H1 (cell line): Measurements from ENCODE around the gene CAPZB. TPM values are rescaled to one million over a fixed set of nuclear protein-coding genes. Genes with fewer than 3 reads are reported as not detected.

Source experiments
- ATF2 ChIP-seq: IDR thresholded peaks from 2 replicates; pipeline ENCODE4 v1.6.1; 2012; ENCODE audit warnings: low read length, inconsistent platforms
- CBX8 ChIP-seq: fragments of 300-800, 300-1000 bp; sonication (generic); IDR thresholded peaks from 2 replicates; pipeline ENCODE4 v1.7.1; 2016; ENCODE audit warnings: low read depth, low read length, borderline replicate concordance
- EGR1 ChIP-seq: IDR thresholded peaks from 2 replicates; pipeline ENCODE4 v1.6.1; 2011; ENCODE audit warnings: low read depth, low read length, borderline replicate concordance
- KDM1A ChIP-seq: fragments of 200-600, 300-600 bp; sonication (generic); IDR thresholded peaks from 2 replicates; pipeline ENCODE4 v1.7.1; 2016; ENCODE audit warnings: mild to moderate bottlenecking, low read length, borderline replicate concordance
- KDM4A ChIP-seq: IDR thresholded peaks from one replicate; pipeline ENCODE4 v1.7.1; 2012; ENCODE audit warnings: low read depth, mild to moderate bottlenecking, moderate library complexity, low read length, inconsistent platforms; ENCODE audit not compliant: severe bottlenecking
- PHF8 ChIP-seq: fragments of 200-600 bp; sonication (generic); conservative IDR thresholded peaks from 2 replicates; pipeline ENCODE4 v1.7.1; 2012; ENCODE audit warnings: low read depth, mild to moderate bottlenecking, inconsistent platforms, low read length, moderate library complexity
- RAD21 ChIP-seq, 2 experiments: IDR thresholded peaks in 1 of 2; conservative IDR thresholded peaks in 1 of 2; 2 replicates each; pipeline ENCODE4 v1.6.1; 2011; ENCODE audit warnings: low read depth in 2 of 2, low read length in 2 of 2, improper control_type of control experiment in 1 of 2, inconsistent platforms in 1 of 2, mild to moderate bottlenecking in 1 of 2, moderate library complexity in 1 of 2
- polyA plus RNA-seq, 7 experiments: library from polyadenylated mRNA; depleted of rRNA in 3 of 7; stranded (reverse) in 5 of 7; unstranded in 2 of 7; fragments of >200 nt in 5 of 7; fragments of 200-250 nt in 2 of 7; gene quantifications; 1 replicate in 5 of 7; 2 replicates in 1 of 7; 4 replicates in 1 of 7; pipeline versions ENCODE4 v1.2.1 to v1.2.3, GENCODE V29; 2011 to 2013; ENCODE audit warnings: missing spikeins in 2 of 7, mixed read lengths in 2 of 7
- total RNA-seq: library from RNA; stranded (reverse); fragmentation: NEBNext Ultra II Directional; extraction: Animal tissue kit (Norgen Biotek cat#: 25700); gene quantifications from 2 replicates; pipeline ENCODE4 v1.2.1, GENCODE V29; 2021

CAPZB gene
- total and polyA plus RNA-seq, 2 of the 8 experiments (the other 6 are each of a cell fraction or from before 2014, with no cell fraction given), result 162 to 371 TPM

GRCh38 chr1:19374926-19375325, 110.4 kb downstream of the CAPZB start (continued):
- TF ChIP-seq PHF8 (no peak), RAD21 (IDR thresholded peaks at IDR 0.05 in 1 of 2, conservative IDR thresholded peaks at IDR 0.05 in 1 of 2; ENCODE audit: low read depth in 2 of 2, low read length in 2 of 2) (no peak), EGR1 (no peak), CBX8 (no peak), ATF2 (no peak), KDM4A (no peak), KDM1A (no peak)
